GM12891 (cell line): ENCODE results near the gene FBRSL1. TPM values are rescaled to one million over a fixed set of nuclear protein-coding genes. Genes with fewer than 3 reads are reported as not detected.
"Not testable (repeated sequence)": the region's sequence is repeated elsewhere in the genome, so short reads cannot be mapped to it uniquely, and the experiment has no call there.

Experiments used
- DNase-seq: peaks from one replicate; pipeline ENCODE4 v3.0.0; 2011; ENCODE audit warnings: low spot score; ENCODE audit not compliant: insufficient read length
- FAIRE-seq: peaks from 2 replicates; lab custom pipeline; 2011; peaks lifted over from hg19 to GRCh38; lab: Jason Lieb, UNC
- PAX5 ChIP-seq: IDR thresholded peaks from 2 replicates; pipeline ENCODE4 v1.6.1; 2011; ENCODE audit warnings: low read length, moderate library complexity, mild to moderate bottlenecking; ENCODE audit not compliant: insufficient read depth, severe bottlenecking
- POLR2A ChIP-seq: IDR thresholded peaks from 2 replicates; pipeline ENCODE4 v1.6.1; 2011; ENCODE audit warnings: low read depth, low read length, control low read depth
- POLR2AphosphoS5 ChIP-seq: IDR thresholded peaks from 2 replicates; pipeline ENCODE4 v1.6.1; 2011; ENCODE audit warnings: low read depth, low read length, control low read depth
- POU2F2 ChIP-seq: IDR thresholded peaks from 2 replicates; pipeline ENCODE4 v1.6.1; 2011; ENCODE audit warnings: low read depth, mild to moderate bottlenecking, control low read depth, low read length, moderate library complexity
- SPI1 ChIP-seq: IDR thresholded peaks from 2 replicates; pipeline ENCODE4 v1.6.1; 2011; ENCODE audit warnings: low read depth, low read length, control low read depth
- TAF1 ChIP-seq: IDR thresholded peaks from 2 replicates; pipeline ENCODE4 v1.6.1; 2011; ENCODE audit warnings: low read depth, low read length, control low read depth
- polyA plus RNA-seq: library from polyadenylated mRNA; unstranded; fragments of >200 nt; gene quantifications from one replicate; pipeline ENCODE4 v1.2.1, GENCODE V29; 2012; ENCODE audit warnings: low read depth, missing spikeins, inconsistent platforms; ENCODE audit not compliant: missing spikeins

The FBRSL1 gene
- polyA plus RNA-seq: 14.6 TPM

DNA sequence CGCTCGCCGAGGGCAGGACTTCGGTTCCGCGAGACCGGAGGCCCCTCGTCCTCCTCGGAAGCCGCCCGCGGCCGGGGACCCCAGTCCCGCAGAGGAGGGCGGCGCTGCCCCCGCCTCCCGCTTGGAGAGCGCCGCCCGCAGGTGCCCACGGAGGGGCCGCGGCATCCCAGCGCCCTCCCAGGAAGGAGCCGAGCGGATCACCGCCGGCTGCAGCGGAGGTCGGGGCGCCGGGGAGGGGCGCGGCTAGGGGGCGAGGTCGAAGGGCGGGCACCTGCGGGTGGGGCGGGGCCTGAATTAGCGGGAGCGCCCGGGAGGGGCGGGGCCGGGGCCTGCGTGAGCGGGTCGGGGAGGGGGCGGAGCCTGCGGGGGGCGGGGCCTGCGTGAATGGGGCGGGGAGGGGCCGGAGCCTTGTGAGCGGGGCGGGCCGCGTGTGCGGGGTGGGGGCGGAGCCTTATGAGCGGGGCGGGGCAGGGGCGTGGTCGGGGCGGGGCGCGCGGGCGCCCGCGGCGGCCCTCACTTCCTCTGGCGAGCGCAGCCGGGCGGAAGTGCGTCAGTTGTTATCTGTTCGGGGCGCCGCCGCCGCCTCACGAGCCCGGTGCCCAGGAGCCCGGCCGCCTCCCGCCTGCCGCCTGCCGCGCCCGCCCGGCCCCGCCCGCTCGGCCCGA, at the start of gene FBRSL1:
Gene FBRSL1, plus strand, starts transcription at position 550 of the 665 bp plus-strand sequence.
- DNase-seq: peak; percentile 99
- FAIRE-seq: peak; percentile 89

DNA sequence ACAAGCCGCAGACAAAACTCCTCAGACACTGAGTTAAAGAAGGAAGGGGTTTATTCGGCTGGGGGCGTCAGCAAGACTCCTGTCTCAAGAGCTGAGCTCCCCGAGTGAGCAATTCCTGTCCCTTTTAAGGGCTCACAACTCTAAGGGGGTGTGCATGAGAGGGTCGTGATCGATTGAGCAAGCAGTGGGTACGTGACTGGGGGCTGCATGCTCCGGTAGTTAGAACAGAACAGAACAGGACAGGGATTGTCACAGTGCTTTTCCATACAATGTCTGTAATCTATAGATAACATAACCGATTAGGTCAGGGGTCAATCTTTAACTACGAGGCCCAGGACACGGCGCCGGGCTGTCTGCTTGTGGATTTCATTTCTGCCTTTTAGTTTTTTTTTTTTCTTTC, 49.5 kb upstream of the FBRSL1 start:
- not testable (repeated sequence) for FAIRE-seq, DNase-seq

More for the DNA sequence above, at the start of gene FBRSL1:
- TF ChIP-seq TAF1 (no peak), SPI1 (peak; percentile 31; the same call in 1 of the 2 replicates), POLR2AphosphoS5 (no peak)

DNA sequence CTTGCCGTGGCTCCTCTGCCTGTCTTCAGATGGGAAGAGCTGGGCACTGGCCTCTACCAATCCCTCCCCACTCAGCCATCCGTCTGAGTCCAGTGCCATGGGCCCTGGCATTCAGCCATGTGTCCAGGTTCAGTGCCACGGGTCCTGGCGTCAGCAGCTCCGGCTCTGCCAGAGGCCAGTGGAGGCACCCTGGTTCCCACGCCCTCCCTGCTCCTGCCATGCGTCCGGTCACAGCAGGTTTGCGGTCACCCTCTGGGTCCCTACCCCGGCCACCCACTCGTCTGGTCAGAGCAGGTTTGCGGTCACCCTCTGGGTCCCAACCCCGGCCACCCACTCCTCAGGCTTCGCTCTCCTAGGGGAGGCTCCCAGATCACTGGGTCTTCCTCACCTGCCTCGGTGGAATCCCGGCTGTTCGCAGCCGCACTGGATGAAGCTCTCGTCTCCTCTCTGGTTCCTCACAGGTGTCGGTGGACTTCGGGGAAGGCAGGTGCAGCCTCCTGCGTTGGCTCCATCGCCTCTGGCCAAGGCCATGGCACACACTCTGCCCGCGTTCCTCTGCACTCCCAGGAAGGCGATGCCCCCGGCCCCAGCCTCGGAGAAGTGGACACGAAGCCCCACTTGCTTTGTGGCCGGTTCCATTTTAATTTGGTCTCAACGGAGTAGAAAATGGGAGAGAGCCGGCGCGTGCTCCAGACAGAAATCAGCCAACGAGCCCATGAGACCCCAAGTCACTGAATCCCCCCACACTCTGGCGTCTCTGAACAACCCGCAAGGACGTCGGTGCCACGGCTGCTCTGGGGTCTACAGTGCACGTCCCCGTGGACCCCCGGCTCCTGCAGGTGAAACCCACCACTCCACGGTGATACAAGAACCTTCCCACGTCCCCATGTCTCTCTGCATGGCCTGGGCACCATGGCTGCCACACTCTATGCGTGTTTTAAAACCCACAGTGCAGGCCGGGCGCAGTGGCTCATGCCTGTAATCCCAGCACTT, 47.8 kb upstream of the FBRSL1 start:
- DNase-seq (no peak), FAIRE-seq (no peak)
- TF ChIP-seq POU2F2: no peak
- TF ChIP-seq PAX5: no peak
- TF ChIP-seq TAF1: no peak
- TF ChIP-seq SPI1: no peak
- TF ChIP-seq POLR2AphosphoS5: no peak
- TF ChIP-seq POLR2A: no peak

DNA sequence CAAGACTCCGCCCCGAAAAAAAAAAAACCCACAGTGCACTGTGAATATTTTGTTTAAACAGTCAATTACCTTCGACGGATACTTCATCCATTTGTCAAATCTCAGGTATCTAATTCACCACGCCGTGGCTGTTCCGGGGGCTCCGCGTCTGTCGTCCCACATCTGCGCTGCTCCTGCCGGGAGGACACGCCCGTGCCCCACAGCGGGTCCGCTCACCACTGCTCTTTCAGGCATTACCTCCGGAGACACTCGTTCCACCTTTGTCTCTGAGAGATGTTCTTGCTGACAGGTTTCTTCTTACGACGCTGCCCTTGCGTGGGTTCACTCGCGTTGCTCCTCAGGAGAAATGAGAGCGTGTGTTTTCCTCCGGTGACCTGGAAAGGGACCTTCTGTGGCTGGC, 46.9 kb upstream of the FBRSL1 start:
- FAIRE-seq (no peak), DNase-seq (no peak)
- TF ChIP-seq POLR2AphosphoS5: no peak
- TF ChIP-seq TAF1: no peak
- no peak for TF ChIP-seq SPI1
- TF ChIP-seq POU2F2: no peak

GRCh38 chr12:132444283-132444682, 45.7 kb upstream of the FBRSL1 start:
- DNase-seq (no peak), FAIRE-seq (no peak)
- TF ChIP-seq PAX5: no peak
- no peak for TF ChIP-seq POU2F2
- no peak for TF ChIP-seq TAF1
- no peak for TF ChIP-seq POLR2AphosphoS5
- TF ChIP-seq SPI1: no peak
- TF ChIP-seq POLR2A: no peak

DNA sequence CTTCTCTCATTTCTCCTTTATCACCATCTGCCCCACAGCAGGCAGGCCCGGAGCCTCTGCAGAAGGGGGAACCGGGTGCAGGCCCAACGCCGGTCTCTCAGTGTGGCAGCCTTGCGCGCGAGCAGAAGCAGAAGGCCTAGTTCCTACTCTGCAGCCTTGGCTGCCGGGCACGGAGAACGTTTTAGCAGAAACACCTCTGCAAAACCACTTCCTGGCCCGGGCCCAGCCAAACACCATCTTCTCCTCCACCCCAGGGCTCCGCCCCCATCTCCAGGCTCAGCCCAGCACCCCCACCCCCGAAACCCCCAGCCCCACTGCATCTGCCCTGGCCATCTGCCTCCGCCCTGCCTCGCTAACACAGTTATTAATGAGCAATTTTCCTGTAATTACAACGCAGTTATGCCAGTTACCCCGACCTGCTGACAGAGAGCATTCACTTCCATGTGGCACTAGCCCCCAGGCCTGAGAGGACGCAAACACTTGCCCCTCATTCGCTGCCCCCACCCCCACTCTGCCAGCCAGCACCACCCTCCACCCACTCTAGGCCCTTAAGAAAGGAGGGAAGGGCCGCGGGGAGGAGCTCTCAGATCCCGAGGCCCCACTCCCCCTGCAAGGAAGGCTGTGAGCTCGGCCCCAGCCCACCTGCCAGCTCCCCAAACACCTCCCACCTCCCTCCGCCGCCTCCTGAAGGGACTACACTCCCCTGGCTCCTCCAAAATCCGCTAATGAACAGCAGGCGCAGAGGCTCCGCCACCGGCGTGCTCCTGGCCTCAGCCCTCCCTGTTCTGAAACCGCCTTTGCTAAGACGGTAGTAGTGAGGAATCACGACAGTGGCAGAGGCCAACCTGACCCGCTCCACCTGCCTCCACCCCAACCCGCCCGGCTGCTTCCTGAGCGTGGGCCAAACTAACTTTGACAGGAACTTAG, 44.7 kb upstream of the FBRSL1 start:
- FAIRE-seq (peak; percentile 79), DNase-seq (peak; percentile 87)
- TF ChIP-seq POLR2A (peak; percentile 62), TAF1 (0 out of 2 replicates have a peak, but pooled peaks have one; percentile 49), SPI1 (peak; percentile 32; the same call in 1 of the 2 replicates), POLR2AphosphoS5 (no peak)

DNA sequence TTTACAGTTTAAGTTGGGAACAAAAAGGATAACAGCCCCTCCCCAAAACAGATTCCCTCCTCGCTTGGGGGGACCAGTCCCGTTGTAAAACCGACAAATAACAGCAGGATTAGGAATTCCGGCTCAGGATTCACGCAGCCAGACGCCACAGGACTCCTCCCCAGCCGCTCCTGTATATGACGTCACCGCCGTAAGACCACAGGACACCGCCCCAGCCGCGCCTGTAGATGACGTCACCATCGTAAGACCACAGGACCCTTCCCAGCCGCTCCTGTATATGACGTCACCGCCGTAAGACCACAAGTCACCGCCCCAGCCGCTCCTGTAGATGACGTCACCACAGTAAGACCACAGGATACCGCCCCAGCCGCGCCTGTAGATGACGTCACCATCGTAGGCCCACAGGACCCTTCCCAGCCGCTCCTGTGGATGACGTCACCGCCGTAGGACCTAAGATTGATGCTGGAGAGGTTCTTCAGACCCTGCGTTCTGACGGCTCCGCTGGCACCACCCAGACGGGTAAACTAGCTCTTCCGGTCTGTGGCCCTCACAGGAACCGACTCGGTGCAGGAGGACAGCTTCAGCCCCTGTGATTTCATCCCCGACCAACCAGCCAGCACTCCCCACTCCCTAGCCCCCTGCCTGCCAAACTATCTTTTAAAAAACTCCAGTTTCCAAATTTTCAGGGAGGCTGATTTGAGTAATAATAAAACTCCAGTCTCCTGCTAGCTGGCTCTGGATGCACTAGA, 43.9 kb upstream of the FBRSL1 start:
- TF ChIP-seq PAX5 (no peak), SPI1 (no peak), TAF1 (no peak), POLR2AphosphoS5 (no peak), POLR2A (no peak), POU2F2 (no peak)
- no peak for DNase-seq
- FAIRE-seq: no peak

- TF ChIP-seq TAF1 (no peak), SPI1 (no peak), POU2F2 (no peak), POLR2A (no peak), POLR2AphosphoS5 (no peak), PAX5 (no peak)
- FAIRE-seq (no peak), DNase-seq (no peak)
Measured at GRCh38 chr12:132446633-132447326, 43.2 kb upstream of the FBRSL1 start.
